ENCODE data around the gene INAFM1.

GRCh38 chr19:47240556-47240955 lies 34.1 kb upstream of the INAFM1 start:
- TF ChIP-seq EZH2 (IDR thresholded peaks at IDR 0.05; ENCODE audit: low read depth), result no peak
- TF ChIP-seq, protein P1, sequence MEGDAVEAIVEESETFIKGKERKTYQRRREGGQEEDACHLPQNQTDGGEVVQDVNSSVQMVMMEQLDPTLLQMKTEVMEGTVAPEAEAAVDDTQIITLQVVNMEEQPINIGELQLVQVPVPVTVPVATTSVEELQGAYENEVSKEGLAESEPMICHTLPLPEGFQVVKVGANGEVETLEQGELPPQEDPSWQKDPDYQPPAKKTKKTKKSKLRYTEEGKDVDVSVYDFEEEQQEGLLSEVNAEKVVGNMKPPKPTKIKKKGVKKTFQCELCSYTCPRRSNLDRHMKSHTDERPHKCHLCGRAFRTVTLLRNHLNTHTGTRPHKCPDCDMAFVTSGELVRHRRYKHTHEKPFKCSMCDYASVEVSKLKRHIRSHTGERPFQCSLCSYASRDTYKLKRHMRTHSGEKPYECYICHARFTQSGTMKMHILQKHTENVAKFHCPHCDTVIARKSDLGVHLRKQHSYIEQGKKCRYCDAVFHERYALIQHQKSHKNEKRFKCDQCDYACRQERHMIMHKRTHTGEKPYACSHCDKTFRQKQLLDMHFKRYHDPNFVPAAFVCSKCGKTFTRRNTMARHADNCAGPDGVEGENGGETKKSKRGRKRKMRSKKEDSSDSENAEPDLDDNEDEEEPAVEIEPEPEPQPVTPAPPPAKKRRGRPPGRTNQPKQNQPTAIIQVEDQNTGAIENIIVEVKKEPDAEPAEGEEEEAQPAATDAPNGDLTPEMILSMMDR (conservative IDR thresholded peaks at IDR 0.05), result no peak
